SJSA1 (cell line): Measurements from ENCODE around the gene TAS1R1. TPM values are rescaled to one million over a fixed set of nuclear protein-coding genes. Genes with fewer than 3 reads are reported as not detected.

Experiments
- DNase-seq, 2 experiments: peaks; one replicate each; pipeline ENCODE4 v3.0.0-alpha.2; 2015 to 2020; ENCODE audit warnings: low spot score in 2 of 2, low read depth in 1 of 2
- H3K27ac ChIP-seq: fragments of 250-450 bp; sonication (Bioruptor Pico); 2 replicates; pipeline ENCODE4 v1.5.1; 2020; ENCODE audit warnings: mild to moderate bottlenecking, moderate library complexity
- H3K27me3 ChIP-seq: fragments of 250-450 bp; sonication (Bioruptor Pico); replicated peaks from 2 replicates; pipeline ENCODE4 v1.5.1; 2020; ENCODE audit warnings: mild to moderate bottlenecking, moderate library complexity
- H3K36me3 ChIP-seq: fragments of 250-450 bp; sonication (Bioruptor Pico); 2 replicates; pipeline ENCODE4 v1.5.1; 2020; ENCODE audit warnings: mild to moderate bottlenecking
- H3K4me1 ChIP-seq: fragments of 250-450 bp; sonication (Bioruptor Pico); replicated peaks from 2 replicates; pipeline ENCODE4 v1.6.1; 2021; ENCODE audit warnings: mild to moderate bottlenecking
- H3K4me3 ChIP-seq: fragments of 250-450 bp; sonication (Bioruptor Pico); 2 replicates; pipeline ENCODE4 v1.5.1; 2020; ENCODE audit warnings: mild to moderate bottlenecking
- H3K9me3 ChIP-seq: fragments of 250-450 bp; sonication (Bioruptor Pico); replicated peaks from 2 replicates; pipeline ENCODE4 v1.5.1; 2020; ENCODE audit warnings: mild to moderate bottlenecking
- total RNA-seq: library from RNA; depleted of rRNA; stranded (reverse); fragments of >200 nt; shearing (Covaris generic); gene quantifications from 2 replicates; pipeline ENCODE4 v1.2.3, GENCODE V29; 2014

Gene TAS1R1
- total RNA-seq, 1 experiment from 2014 or later: not detected

- H3K36me3 ChIP-seq: no peaks in the 10 kb centered on the region
- no peaks in the 10 kb centered on the region for H3K27me3 ChIP-seq
- H3K4me1 ChIP-seq: peaks cover 4% of the 10 kb centered on the region; the same call in 1 of the 2 replicates
- no peak overlapping the region for H3K4me3 ChIP-seq
- no peak overlapping the region for H3K27ac ChIP-seq
- H3K9me3 ChIP-seq: no peaks in the 10 kb centered on the region
- DNase-seq: no peak
Observed at GRCh38 chr1:6512245-6512907, 42.7 kb upstream of the TAS1R1 start.

GRCh38 chr1:6512908-6513280 lies 42.2 kb upstream of the TAS1R1 start:
- Histone ChIP-seq H3K4me3 (no peak overlapping the region), H3K4me1 (peaks cover 4% of the 10 kb centered on the region; the same call in 1 of the 2 replicates), H3K9me3 (no peaks in the 10 kb centered on the region), H3K27ac (no peak overlapping the region), H3K36me3 (no peaks in the 10 kb centered on the region), H3K27me3 (no peaks in the 10 kb centered on the region)
- peak in 1 of 2 experiments; percentile 40 for DNase-seq

- Histone ChIP-seq H3K27ac (no peak overlapping the region), H3K36me3 (no peaks in the 10 kb centered on the region), H3K4me3 (no peak overlapping the region), H3K9me3 (no peaks in the 10 kb centered on the region), H3K27me3 (no peaks in the 10 kb centered on the region), H3K4me1 (peaks cover 4% of the 10 kb centered on the region; the same call in 1 of the 2 replicates)
- peak in 1 of 2 experiments; percentile 38 for DNase-seq
Observed at GRCh38 chr1:6513320-6513801, 41.7 kb upstream of the TAS1R1 start.

GRCh38 chr1:6515771-6516170 lies 39.3 kb upstream of the TAS1R1 start:
- no peak overlapping the region for H3K4me3 ChIP-seq
- no peaks in the 10 kb centered on the region for H3K27me3 ChIP-seq
- H3K9me3 ChIP-seq: no peaks in the 10 kb centered on the region
- peak in 1 of 2 experiments; percentile 45 for DNase-seq
- no peak overlapping the region for H3K27ac ChIP-seq
- peaks cover 4% of the 10 kb centered on the region for H3K4me1 ChIP-seq
- H3K36me3 ChIP-seq: no peaks in the 10 kb centered on the region

GRCh38 chr1:6517435-6517851 lies 37.7 kb upstream of the TAS1R1 start:
- no peaks in the 10 kb centered on the region for H3K36me3 ChIP-seq
- no peaks in the 10 kb centered on the region for H3K9me3 ChIP-seq
- no peak for DNase-seq
- no peak overlapping the region for H3K27ac ChIP-seq
- H3K4me3 ChIP-seq: no peak overlapping the region
- peaks cover 4% of the 10 kb centered on the region for H3K4me1 ChIP-seq
- no peaks in the 10 kb centered on the region for H3K27me3 ChIP-seq

DNA sequence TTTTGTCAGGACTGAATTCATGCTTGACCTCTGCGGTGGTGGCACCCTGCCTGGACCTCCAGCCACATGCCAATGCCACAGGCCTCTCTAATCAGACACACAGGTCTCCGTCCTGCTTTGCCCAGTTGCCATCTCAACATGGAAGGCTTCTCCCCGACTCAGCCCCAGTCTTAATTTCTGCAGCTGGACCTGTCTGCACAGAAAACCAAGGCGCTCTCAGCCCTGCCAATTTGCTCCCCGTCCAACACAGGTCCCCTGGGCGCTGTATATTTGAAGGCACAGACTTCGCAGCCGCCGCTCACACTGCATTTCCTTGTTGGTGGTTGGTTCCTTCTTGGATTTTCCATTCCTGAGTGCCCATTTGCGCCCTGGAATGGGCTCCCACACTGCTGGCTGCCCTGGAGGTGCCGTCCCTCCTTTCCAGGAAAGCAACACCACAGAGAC lies 35.6 kb upstream of the TAS1R1 start:
- Histone ChIP-seq H3K36me3 (peaks cover 8% of the 10 kb centered on the region; the same call in 1 of the 2 replicates), H3K9me3 (no peaks in the 10 kb centered on the region), H3K27ac (no peak overlapping the region), H3K4me3 (no peak overlapping the region), H3K4me1 (peaks cover 4% of the 10 kb centered on the region), H3K27me3 (no peaks in the 10 kb centered on the region)
- DNase-seq: no peak

DNA sequence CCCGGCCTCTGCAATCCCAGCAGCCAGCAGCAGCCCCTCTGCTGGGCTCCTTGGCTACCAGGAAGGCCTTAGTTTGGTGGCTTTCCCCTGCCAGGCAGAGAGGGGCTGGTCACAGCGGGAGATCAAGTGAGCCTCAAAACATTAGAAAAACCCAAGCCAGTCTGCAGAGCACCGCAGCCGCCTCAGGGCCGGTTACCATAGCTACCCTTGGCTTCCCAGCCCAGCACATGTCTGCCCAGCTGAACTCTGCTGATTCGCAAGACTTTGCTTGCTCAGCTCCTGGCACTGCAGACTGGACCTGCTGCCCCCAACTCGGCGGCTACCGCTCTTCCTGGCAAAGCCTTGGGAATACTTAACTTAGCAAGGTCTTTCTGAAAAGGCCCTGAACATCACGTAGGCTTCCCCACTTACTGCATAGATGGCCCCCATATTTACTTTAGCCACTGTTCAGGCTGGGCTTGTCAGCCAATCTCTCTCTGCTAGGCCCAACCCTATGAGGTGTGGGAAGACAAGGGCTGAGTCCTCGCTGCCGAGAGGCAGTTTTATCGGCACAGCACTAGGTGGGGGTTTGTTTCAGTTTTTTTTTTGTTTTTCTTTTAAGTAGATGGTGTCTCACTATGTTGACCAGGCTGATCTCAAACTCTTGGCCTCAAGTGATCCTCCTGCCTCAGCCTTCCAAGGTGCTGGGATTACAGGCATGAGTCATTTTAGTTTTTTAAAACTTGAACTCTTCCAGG lies 35.0 kb upstream of the TAS1R1 start:
- H3K4me1 ChIP-seq: peaks cover 4% of the 10 kb centered on the region
- peaks cover 9% of the 10 kb centered on the region; the same call in 1 of the 2 replicates for H3K36me3 ChIP-seq
- H3K9me3 ChIP-seq: no peaks in the 10 kb centered on the region
- peak in 1 of 2 experiments; percentile 47 for DNase-seq
- H3K27me3 ChIP-seq: no peaks in the 10 kb centered on the region
- no peak overlapping the region for H3K4me3 ChIP-seq
- H3K27ac ChIP-seq: no peak overlapping the region

DNA sequence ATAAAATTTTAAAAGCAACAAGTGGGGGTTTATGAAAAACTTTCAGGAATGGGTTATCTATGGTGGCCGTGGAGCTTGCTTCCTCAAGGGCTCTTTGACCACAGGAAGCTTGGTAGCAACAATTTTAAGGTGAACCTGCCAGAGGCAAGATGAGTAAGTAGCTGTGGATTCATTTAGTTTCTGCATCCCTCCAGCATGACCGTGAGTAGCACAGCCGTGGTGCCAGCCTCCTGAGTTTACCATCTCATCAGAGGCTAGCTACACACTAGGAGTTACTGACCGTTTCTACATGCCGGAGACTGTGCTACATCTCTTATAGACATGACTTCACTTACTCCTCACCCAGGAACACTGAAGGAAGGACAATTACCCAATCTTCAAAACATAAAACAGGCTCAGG lies 33.6 kb upstream of the TAS1R1 start:
- H3K27me3 ChIP-seq: no peaks in the 10 kb centered on the region
- no peak for DNase-seq
- no peak overlapping the region for H3K4me3 ChIP-seq

DNA sequence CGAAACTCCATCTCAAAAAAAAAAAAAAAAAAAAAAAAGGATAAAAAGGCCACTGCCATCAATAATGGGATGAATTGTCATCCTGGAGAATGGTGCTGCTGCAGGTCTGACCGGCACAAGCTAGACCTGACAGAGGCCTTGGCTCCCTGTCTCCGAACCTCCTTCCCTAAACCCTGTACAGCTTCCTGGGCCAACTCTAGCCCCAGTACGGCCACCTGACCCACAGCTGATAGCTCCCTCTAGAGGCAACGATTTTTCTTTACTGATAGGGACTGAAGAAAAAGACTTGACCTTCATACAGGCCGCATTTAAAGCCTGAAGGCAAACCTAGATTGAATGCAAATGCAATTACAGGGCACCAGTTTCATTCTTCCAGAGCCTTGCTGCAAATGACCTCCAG lies 31.5 kb upstream of the TAS1R1 start:
- no peak overlapping the region for H3K4me3 ChIP-seq
- DNase-seq: no peak
- no peak overlapping the region for H3K27ac ChIP-seq
- H3K36me3 ChIP-seq: peaks cover 39% of the 10 kb centered on the region
- H3K9me3 ChIP-seq: no peaks in the 10 kb centered on the region
- no peaks in the 10 kb centered on the region for H3K27me3 ChIP-seq
- H3K4me1 ChIP-seq: no peaks in the 10 kb centered on the region; the same call in 1 of the 2 replicates

More for the DNA sequence above, 33.6 kb upstream of the TAS1R1 start:
- no peaks in the 10 kb centered on the region for H3K9me3 ChIP-seq
- no peak overlapping the region for H3K27ac ChIP-seq
- no peaks in the 10 kb centered on the region; the same call in 1 of the 2 replicates for H3K4me1 ChIP-seq
- H3K36me3 ChIP-seq: peaks cover 23% of the 10 kb centered on the region

DNA sequence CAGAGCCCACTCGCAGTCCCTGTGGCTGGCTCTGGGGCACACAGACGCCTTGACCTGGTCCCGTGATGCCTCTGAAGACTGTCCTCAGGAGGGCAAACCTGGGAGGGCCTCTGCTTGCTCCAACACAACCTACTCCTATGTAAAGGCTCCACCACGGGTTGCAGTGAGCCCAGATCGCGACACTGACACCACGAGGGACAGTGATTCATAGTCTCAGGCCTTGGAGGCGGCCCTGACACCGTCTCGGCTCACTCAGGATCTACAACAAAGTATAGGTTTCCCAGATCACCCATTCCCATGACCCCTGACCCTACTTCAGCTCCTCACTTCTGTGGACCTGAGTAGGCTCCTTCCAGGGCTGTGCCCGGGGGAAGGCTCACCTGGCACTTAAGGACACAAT lies 28.8 kb upstream of the TAS1R1 start:
- no peak overlapping the region for H3K4me3 ChIP-seq
- no peak for DNase-seq
- no peaks in the 10 kb centered on the region for H3K27me3 ChIP-seq
- H3K36me3 ChIP-seq: peaks cover 64% of the 10 kb centered on the region
- H3K9me3 ChIP-seq: no peaks in the 10 kb centered on the region
- no peaks in the 10 kb centered on the region for H3K4me1 ChIP-seq
- no peak overlapping the region for H3K27ac ChIP-seq

GRCh38 chr1:6528492-6528891 lies 26.6 kb upstream of the TAS1R1 start:
- no peaks in the 10 kb centered on the region for H3K9me3 ChIP-seq
- H3K4me3 ChIP-seq: no peak overlapping the region
- H3K36me3 ChIP-seq: peaks cover 86% of the 10 kb centered on the region
- DNase-seq: no peak
- H3K27me3 ChIP-seq: no peaks in the 10 kb centered on the region
- H3K27ac ChIP-seq: no peak overlapping the region
- H3K4me1 ChIP-seq: no peaks in the 10 kb centered on the region

DNA sequence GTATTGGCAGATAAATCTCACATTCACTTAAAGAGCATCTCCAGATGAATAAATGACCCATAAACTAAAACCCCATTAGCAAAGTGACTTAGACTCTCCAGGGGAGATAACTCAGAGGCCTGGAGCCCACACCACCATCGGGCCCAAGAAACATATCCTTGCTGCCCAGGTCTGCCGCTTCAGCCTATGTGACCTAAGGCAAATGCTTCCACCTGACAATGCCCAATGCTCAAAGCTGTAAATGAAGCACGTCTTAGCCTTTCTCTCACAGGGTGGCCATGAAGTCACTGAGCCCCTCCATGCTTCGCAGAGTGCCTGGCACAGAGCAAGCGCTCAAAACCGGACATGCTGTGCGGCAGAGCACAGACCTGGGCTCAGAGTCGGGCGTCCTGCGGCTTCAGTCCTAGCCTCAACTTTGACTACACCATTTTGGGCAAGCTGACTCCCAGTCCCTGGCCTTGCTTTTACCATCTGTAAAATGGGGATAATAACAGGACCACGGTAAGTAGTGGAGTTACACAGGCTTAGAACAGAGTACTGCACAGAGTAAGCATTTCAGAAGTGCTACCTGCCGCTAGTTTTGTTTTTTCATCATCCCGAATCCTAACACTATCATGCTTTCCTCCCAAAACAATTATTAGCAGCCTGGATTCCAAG lies 24.5 kb upstream of the TAS1R1 start:
- Histone ChIP-seq H3K9me3 (no peaks in the 10 kb centered on the region), H3K27me3 (no peaks in the 10 kb centered on the region), H3K36me3 (peaks cover 88% of the 10 kb centered on the region), H3K4me1 (no peaks in the 10 kb centered on the region), H3K27ac (no peak overlapping the region), H3K4me3 (no peak overlapping the region)
- DNase-seq: no peak

GRCh38 chr1:6531996-6532395 lies 23.1 kb upstream of the TAS1R1 start:
- Histone ChIP-seq H3K27me3 (no peaks in the 10 kb centered on the region), H3K36me3 (peaks cover 78% of the 10 kb centered on the region), H3K9me3 (no peaks in the 10 kb centered on the region), H3K4me1 (no peaks in the 10 kb centered on the region), H3K27ac (no peak overlapping the region), H3K4me3 (no peak overlapping the region)
- DNase-seq: no peak
